HPDE6-E6E7 (cell line): ENCODE measurements around the gene HOXD13.
A peak's percentile ranks its signal among the peaks of the same experiment; 100 is the strongest.

Experiments
- DNase-seq: peaks from one replicate; pipeline ENCODE4 v3.0.0; 2011; ENCODE audit warnings: missing footprints; ENCODE audit errors: extremely low spot score

The HOXD13 gene

DNA sequence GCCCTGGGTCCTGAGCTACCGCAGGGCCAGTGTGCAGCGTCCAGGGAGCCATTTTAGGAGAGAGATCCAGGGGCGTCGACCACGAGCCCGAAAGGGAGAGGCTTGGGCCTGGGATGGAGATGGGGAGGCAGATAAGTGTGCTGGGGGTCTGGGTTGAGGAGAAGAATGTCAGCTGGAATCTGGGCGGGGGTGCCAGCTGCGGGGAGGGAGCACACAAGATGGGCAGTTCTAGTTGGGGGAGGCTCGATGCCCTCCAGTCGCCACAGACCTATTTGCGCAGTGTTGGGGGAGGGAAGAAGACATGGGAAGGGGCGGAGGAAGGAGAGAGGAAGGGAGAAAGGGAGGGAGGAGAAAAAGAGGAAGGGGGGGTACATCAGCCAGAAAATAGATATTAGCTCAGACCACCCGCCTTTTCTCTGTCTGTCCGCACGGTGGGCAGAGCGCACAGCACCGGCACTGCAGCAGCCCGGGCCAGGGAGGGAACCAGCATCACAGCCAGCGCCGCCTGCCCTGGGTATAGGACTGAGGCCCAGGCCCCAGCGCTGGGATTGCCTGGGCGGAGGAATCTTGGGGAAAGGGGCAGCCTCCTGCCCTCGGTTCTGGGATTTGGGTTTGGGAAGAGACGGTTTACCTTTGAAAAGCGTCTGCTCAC is 12.7 kb downstream of the HOXD13 start:
- no peak for DNase-seq

DNA sequence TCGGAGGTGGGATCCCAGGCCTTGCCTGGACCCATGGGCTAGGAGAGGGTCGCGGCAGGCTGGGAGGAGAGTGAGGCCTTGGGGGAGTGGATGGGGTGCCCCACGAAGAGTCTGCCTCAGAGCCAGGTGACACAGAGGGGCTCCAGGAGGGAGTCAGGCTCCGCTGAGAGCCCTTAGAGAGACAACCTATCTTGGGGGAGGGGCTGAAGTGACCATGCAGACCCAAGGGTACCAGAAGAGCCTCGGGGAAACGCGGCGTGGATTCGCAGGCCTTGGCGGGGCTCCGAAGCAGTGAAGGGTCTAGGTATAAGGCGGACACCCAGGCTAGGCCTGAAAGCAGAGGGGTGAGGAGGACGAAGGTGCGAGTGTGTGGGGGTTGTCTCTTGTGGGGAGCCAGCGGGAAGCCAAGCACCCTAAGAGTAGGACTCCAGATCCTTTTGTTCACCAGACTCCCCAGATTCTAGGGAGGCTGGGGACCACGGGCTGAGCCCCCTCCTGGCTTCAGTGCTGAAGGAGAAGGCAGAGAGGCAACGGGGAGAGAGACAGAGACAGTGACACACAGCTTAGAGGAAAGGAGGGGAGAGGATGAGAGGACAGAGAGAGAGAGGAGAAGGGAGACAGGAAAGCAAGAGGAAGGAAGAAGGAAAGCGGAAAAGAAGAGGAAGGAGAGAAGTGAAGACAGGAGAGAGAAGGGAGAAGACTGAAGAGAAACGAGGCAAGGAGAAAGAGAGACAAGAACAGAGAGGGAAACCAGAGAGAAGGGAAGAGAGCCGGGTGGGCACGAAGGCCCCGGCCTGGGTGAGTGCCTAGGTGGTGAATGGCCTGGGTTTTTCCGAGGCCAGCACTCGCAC is 13.4 kb downstream of the HOXD13 start:
- DNase-seq = no peak

DNA sequence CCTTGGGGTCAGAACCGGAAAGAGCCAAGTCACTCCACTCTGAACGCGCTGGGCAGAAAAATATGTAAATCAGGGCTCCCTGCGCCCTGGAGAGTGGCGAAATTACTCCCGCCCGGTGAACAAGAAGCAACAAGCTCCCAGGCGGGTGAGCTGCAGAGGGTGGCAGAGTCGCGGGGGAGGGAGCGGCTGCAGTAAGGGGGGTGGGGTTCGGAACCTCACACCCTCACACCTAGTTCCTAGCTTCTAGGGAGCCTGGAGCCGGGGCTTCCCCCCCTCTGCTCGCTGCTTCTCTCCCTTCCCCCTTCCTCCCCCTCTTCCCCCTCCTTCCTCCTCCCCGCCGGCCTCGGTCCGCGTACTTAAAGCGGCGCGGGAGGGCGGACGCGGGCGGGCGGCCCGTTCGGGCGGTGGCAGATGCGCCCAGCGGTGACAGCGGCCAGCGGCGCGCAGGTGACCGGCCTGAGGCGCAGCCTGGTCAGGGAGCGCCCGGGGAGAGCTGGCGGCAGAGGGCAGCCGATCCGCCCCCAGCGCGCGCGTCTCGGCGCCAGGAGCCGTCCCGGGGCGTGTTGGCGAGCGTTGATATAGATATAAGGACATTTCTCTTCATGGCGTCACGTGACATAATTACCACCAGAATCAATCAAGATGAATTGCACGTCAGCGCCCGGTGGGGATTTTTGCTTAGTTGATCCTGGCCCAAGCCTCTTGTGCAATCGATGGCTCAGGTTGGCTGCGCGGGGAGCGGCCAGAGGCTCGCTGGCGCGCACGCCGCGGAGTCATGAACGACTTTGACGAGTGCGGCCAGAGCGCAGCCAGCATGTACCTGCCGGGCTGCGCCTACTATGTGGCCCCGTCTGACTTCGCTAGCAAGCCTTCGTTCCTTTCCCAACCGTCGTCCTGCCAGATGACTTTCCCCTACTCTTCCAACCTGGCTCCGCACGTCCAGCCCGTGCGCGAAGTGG is 14.3 kb downstream of the HOXD13 start, which contains the start of gene HOXD11:
HOXD11 (plus strand) TSS at position 700 of the 959 bp plus-strand sequence; CDS start at position 776, 76 bp downstream.
- DNase-seq = peak; percentile 31

DNA sequence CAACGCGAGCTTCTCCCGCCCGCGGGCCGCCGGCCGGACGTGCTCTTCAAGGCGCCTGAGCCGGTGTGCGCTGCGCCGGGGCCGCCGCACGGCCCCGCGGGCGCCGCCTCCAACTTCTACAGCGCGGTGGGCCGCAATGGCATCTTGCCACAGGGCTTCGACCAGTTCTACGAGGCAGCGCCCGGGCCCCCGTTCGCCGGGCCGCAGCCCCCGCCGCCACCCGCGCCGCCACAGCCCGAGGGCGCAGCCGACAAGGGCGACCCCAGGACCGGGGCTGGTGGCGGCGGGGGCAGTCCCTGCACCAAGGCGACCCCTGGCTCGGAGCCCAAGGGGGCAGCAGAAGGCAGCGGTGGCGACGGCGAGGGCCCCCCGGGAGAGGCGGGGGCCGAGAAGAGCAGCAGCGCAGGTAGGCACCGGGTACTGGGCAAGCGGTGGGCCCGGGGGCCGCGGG is 15.2 kb downstream of the HOXD13 start:
- DNase-seq = no peak

DNA sequence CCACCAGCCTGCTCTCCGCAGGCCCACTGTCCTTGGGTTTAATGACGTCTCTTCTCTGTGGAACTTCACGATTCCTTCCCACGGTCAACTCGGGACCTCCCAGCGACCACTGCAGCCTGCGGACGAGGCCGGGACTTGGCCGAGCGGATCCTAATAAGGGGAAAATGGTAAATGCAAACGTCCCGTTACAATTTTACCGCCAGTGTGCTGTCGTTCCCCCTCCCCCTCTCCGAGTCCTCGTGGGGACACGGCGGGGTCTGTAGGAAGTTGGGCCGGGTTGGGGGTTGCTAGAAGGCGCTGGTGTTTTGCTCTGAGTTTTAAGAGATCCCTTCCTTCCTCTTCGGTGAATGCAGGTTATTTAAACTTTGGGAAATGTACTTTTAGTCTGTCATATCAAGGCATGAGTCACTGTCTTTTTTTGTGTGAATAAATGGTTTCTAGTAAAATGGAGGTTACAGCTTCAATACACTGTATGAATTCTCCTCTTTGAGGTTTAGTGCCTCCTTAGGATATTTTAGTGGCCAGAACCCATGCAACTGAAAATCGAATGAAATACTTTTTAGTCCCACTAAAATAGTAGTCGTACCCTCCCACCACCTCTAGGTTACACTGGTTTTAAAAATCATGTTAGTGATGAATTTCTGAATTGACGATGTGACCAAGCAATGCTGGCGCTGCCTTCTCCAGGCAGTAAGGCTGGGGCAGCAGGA is 16.8 kb downstream of the HOXD13 start:
- DNase-seq = no peak

DNA sequence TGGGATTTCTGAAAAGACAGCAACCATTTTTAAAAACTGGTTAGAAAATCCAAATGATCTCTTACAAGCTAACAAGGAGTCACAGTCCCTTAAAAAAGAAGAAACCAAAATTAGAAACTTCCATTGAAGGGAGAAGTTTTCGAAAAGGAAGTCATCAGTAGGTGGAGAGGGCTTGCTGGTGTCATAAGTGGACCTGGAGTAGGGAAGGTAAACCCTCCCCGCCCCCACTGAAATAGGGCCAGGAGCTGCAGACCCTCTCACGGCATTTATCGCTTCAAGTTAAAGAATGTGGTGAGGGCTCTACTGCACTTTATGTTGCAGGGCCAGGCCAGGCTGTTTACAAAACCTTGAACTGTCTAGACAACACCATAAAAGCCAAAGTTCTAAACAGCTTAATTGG is 17.4 kb downstream of the HOXD13 start:
- DNase-seq = no peak

DNA sequence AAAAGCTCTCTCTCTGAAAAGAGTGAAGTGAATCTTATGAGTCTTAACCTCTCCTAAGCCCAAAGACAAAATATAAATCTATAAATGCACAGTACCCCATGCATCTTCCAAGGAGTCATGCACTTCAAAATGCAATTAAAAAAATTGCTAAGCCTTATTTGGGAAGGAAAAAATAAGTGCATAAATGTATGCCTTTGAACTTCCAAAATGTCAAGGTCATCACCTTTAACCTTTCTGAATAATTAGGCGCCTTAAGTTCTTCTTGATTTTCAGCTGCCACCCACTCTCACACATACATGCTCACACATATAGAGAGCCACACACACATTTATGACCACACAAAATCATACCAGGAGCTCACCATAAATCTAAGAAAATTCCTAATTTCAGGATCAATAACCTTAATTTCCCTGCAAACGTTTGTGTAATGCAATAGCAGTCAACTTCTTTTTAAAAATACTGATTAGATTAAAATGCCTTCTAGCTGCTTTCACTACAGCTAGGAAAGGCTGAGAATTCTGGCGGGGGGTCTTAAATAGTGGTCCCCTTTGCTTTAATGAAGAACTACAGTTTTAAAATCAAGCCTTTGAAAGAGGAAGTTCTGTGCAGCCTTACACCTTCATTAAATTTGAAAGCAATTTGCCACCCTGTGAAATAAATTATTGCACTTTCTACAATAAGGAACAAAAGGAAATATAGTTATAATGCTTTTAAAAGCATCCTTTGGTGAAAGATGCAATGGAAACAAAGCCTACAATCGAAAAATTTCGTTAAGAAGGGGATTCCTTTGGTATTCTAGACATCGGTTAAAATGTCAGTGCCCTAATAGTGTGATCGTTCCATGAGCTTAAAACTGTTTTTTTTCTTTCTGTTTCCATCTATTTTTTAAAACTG is 18.1 kb downstream of the HOXD13 start:
- no peak for DNase-seq

DNA sequence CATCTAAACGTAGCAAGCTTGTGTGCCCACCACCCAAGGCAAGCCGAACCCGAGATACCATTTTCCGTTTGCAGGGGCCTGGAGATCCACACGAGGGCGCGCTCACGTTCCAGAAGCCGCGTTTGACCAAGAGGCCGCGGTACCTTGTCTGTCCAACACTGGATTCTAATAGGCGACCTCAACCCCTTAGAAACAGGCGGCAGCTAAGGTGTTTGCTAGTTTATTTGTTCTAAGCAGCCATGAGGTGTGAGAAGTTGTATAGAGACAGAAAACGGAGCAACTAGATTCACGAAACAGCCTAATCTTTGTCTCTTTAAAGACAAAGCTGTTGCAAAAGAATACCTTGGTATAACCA is 18.8 kb downstream of the HOXD13 start:
- DNase-seq = no peak

DNA sequence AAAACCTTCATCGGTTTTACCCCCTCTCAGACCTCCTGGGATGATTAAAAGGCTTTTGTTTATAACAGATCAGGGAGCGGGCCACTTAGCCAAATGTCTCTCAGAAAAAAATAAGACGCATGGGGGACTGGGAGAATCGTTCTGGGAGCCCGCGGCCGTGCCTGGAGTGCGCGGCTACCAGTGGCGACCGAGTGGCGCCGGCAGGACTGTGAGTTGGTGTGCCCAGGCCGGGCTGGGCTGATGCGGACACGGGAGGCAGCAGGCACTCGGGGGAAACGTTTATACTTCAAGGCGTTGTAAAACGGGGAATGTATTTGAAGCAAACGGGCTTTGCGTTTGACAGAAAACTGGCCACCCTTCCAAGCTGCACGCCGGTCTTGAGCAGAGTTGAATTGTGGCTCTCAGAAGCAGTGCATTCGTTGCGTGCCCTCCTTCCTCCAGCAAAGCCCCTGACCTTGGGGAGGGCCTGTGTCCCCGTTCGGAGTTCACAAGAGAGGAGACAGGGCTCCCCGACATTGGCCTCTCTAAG is 19.4 kb downstream of the HOXD13 start:
- DNase-seq = no peak

DNA sequence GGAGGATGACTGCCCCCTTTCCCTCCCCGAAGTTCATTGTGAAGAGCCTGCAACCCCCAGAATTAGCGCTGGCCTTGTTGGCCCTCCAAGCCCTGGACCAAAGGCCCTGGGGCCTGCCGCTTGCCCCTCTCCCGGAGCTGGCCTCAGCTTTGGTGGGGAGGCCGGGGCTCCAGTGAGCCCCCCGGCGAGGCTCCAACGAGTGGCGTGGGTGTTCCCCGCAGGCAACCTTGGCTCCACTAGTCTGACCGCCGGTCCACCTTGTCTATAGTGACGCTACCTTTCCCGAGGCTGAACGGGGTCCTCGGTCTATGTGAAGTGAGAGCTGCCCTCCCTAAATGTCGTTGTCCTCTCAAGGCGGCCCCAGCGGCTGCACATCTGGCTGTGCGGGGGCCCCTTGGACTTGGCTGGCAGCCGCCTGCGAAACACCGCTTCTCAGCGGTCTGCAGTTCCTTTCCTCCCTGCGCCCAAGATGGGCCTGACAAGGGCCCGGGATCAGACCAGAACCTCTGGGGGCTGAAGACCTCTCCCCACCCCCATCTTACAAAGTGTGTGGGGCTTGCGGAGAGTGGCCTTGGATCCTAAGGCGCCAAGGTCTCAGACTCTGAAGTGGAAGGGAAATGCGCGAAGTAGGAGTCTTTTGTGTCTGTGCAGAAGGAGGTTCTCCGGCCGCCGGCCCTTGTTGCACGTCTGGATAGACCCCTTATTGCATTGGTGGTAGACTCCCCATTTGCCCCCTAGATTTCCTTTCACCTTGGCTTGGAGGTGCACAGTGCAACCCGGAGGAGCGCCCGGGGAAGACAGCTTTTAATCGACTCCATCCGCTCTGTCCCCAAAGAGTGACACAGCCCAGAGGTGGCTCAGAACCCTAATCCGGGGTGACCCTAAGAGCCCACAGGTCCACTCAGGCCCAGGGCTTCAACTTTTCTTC is 20.1 kb downstream of the HOXD13 start:
- no peak for DNase-seq

DNA sequence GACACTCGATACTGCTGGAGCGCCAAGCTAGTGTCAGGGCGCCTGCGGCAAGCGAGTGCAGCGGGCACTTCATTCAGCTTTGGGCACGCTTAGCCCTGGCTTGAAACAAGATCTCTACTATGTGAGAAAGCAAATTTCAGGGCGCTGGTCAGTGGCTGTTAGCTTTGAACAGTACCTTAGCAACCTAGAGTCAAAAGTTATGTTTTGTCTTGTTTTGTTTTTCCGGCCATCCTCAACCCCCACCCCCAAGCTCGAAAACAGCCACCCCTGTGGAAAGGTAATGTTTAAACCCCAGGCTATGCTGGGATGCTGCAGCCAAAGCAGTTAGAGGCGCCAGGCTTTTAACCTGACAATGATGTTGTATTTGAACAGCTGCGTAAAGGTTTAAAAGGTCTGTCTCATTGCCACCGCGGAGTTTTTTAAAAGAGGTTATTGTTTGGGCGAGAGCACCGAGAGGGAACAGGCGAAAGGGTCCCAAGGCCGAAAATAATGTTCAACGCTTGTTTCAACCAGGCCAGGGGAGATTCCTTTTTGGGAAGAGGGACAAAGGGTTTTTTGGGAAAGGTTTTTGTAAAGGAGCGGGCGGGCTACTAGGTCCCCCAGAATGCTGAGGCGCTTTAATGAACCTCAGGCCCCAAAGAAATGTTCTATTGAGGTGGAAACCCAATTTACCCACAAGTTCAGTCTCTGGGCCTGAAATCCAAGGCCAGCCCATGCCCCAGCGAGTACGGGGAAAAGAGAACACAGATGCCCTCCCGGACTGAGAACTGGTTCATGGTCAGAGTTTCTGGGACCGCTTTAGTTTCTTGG is 21.8 kb downstream of the HOXD13 start:
- no peak for DNase-seq

DNA sequence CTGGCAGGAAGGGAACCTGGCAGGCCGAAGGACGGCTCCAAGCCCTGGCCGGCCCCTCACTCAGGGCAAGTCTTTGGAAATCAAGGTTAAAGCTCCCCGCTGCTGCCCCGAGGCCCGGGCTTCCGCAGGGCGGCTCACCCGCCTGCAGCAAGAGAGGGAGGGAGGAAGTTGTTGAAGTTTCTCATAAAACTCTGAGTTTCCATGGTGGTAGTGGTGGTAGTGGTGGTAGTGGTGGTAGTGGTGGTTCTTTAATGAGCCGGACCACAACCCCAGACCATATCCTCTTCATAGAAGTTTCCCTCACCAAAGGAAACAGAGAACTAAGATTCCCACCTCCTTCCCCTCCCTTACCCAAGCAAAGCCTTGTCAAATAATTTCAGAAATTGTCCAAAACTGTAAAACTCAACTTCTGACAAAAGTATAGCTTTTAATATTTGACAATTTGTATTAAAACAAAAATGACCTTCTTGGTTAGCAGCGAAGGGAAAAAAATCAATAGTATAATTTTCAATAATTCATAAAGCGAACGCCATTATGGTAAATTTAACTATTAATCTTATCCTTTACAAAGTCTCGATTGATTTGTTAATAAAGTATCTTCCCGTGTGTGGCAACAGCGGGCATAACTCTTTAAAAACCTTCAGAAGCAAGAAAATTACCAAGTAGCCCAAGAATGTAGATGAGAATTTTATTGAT is 22.6 kb downstream of the HOXD13 start:
- no peak for DNase-seq

DNA sequence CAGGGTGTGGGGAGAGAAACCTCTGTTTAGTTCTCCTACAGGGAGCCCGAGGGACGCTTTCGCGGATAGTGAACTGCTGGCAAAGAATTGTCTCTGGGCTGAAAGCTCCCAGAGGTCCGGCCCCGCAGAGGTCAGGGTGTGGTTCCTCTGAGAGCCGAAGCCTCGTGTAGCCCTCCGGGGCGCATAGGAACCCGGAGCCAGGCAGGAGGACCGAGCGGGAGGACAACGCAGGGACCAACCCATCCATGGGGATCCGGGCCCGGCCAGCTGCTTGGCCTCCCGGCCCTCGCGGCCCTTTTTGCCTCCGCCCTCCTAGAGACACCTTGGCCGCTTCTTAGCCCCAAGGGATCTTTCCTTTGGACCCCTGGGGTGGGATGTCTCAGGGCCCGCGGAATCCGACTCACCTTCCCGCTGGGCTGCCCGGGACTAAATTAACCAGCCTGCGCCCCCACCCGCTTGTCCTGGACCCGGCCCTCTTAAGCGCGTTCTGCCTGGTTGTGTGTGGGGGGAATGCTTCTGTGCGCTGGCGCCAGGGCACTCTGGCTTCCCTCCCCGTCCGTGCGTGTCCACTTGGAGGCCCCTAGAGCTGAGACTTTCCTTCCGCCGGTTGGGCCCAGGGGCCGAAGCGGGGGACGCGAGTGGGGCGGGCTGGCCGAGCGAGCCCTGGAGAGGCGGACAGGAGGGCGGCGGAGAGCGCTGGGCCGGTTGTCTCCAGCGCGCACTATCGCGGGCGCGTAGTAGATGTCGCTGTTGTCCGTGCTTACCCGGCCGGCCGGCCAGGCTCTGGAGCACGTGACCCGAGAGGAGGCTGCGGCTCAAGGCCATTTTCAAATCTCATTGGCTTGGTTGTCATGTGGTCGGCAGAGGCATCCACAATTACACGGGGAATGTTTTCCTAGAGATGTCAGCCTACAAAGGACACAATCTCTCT is 23.6 kb downstream of the HOXD13 start, which contains the start of gene HOXD10:
HOXD10 (plus strand) TSS at position 896 of the 931 bp plus-strand sequence. CDS start 56 bp downstream, outside the sequence.
- DNase-seq = no peak

DNA sequence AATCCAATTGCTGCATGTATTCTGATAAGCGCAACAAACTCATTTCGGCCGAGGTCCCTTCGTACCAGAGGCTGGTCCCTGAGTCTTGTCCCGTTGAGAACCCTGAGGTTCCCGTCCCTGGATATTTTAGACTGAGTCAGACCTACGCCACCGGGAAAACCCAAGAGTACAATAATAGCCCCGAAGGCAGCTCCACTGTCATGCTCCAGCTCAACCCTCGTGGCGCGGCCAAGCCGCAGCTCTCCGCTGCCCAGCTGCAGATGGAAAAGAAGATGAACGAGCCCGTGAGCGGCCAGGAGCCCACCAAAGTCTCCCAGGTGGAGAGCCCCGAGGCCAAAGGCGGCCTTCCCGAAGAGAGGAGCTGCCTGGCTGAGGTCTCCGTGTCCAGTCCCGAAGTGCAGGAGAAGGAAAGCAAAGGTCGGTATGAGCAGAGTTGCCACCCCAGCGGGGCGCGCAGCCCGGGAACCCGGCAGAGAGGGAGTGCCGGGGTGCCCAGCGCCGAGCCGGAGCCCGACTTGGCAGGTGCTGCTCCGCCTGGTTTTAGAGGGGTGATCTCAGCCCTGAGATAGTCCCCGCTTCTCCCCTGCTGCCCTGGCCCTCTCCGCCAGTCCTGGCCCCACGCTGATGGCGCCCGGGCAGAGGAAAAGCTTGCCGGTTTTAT is 24.8 kb downstream of the HOXD13 start:
- DNase-seq = no peak

DNA sequence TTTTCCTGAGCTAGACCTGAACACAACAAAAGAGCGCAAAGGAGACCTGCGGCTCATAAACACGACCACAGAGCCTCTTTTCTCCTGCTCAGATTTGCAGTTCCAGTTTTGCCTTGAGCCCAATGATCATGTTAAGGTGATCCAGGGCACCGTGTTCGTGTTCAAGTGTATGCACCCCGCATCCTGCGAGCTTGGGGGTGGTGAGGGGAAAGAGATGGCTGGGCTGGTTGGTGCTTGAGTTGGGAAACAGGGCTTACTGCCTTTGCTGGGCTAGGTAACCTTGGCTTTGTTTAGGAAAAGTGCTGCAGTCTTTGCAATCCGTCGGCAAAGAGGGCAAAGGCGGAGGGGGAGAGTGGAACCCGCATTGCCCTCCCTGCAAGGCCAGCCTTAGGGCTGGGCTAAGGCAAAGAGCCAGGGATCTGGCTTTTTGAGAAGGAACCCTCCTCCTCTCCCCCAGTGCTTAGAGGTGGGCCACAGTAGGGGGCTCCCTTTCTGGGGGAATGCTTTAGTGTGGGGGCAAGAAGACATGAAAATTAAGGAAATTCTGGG is 25.4 kb downstream of the HOXD13 start:
- DNase-seq = no peak
